HG03135 (cell line): ENCODE data around the gene NUB1.

ENCODE experiments used
- ATAC-seq: cut with Tn5 transposase; IDR thresholded peaks from one replicate; pipeline ENCODE4 v1.9.1; 2021; ENCODE audit warnings: mild to moderate bottlenecking, moderate library complexity; ENCODE audit not compliant: unreplicated experiment

The NUB1 gene

DNA sequence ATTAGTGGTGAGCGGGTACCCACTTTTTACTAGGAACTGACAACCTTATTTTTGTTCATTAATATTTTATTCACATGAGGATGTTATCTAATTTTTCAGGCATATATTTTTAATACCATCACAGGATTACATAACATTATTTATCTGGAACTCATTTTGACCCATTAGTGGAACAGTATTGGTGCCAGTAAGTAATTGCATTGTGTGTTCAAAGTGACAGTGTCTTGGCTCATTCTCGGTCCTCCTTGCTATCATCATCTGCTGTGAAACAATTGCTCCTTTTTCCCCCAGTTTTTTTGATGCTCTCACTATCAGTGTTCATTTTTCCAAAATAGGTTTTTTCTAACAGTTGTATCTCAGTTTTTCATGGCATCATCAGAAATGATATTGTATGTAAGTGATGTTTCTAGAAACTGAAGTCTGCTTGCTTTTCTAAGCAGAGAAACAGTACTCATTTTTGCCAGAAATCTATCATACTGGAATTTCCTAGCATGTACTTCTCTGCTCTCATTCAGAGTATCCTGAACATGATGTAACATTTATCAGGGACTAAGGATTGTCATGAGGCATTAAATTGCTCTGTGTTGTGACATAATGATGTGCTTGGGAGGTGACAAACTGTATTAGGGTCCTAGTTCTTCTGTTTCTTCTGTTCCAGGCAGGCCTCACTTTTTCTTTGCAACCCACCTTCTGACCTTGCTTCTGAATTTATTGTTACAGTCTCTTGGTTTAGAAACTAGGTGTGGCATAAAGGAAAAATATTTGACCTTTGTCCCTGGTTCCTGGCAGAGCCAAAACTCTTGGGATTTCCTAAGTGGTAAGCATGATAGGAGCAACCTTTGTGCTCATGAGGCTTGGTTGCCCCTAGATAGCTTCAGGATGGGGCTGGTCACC is 4.2 kb downstream of the NUB1 start:
- ATAC-seq = no peak

DNA sequence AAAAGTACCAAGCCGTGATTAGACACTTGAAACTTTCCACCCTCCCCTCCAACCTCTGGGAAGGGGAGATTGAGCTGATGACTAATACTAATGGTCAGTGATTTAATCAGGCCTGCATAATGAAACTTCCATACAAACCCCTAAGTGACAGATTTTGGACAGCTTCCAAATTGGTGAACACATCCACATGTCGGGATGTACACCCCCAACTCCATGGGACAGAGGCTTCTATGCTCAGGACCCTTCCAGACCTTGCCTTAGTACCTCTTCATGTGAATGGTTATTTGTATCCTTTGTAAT is 4.8 kb downstream of the NUB1 start:
- ATAC-seq = no peak

GRCh38 chr7:151347200-151347599 is 5.6 kb downstream of the NUB1 start:
- ATAC-seq = no peak

DNA sequence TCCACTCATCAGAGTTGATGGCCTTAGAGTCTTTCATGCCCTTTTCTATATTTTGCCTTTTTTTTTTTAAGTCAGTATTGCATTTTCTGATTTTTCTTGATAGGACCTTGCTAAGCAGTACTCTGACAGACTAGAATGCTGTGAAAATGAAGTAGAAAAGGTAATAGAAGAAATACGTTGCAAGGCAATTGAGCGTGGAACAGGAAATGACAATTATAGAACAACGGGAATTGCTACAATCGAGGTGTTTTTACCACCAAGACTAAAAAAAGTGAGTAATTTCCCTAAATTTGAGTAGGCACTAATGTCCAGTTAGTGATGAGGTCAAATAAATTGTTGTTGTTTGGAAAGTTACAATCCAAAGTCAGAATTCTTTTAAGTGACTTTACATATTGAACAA is 7.4 kb downstream of the NUB1 start:
- no peak for ATAC-seq

- peak; percentile 46 for ATAC-seq
Observed at GRCh38 chr7:151349507-151349853, 7.9 kb downstream of the NUB1 start.

GRCh38 chr7:151351027-151351426 is 9.4 kb downstream of the NUB1 start:
- no peak for ATAC-seq

GRCh38 chr7:151351967-151352366 is 10.4 kb downstream of the NUB1 start:
- ATAC-seq = peak; percentile 52

DNA sequence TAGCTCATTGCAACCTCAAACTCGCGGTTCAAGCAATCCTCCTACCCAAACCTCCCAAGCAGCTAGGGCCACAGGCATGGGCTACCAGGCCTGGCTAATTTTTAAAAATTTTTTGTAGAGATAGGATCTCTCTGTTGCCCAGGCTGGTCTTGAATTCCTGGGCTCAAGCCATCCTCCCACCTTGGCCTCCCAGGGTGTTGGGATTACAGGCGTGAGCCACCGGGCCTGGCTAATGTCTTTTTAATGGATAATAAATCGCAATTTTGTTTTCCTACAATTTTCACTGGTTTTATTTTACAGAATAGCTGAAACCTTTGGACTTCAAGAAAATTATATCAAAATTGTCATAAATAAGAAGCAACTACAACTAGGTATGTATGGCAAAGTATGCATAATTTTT is 10.9 kb downstream of the NUB1 start:
- ATAC-seq = peak; percentile 10

DNA sequence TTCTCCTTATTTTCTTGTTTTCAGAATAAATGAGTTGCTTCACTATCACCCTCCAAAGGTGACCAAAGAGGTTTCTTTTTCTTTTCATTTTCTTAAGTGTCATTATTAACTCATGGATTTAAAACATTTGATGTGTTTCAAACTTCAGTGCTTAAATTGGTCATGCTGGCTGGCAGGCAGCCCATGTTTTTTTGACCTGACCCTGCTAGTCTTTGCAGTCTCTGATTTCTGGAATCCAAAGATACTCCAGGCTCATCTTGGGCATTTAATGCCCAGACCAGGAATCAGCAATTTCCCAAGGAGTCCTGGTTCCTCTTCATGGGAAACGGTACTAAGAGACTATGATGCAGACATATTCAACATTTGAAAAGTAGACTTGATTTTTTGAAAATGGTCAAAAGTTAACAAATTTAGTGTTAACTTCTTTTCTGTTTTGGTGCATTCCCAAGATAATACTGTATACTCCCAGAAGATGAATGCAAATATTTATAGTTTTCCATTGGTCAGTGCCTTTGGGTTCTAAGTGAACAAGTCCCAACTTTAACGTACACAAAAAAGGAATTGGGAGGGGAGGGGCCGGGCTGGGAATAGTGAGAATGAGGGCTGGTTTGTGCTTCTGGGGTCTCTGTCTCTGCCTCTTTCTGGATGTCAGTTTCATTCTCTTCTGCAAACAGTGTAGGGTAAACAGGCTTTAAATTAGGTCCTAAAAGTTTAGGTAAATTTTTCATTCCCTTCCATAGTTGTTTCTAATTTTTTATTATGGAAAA is 19.8 kb downstream of the NUB1 start:
- ATAC-seq = no peak

- ATAC-seq = no peak
Observed at GRCh38 chr7:151363182-151363581, 21.6 kb downstream of the NUB1 start.

DNA sequence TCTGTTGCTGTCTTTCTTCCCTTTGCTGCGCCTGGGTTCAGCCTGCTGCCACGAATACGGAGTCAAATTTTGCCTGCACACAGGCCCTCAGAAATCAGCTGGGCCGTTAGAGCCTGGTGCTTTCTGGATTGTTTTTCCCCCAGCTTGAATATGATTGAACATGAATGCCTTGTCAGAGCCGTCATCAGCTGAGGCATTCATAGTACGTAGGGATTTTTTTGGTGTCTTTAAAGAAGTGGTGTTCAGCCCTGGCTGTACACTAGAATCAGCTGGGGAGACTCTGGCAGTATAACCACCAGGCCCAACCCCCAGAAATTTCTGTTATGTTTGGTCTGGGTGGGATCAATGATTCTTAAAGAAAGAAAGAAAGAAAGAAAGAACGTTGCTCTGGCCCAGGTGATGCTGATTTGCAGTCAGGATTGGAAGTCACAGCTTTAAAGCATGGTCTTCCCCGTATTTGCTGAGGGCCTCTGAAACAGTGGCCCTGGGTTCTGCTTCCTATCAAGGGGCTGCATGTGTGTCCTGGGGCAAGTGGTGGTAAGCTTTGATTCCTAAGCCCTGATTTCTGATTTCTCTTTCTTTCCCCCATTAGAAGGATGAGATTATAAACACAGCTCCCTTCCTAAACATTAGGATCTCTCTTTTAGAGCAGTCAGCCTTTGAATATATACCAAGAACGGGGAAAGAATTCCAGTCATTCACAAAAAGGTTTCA is 24.7 kb downstream of the NUB1 start:
- no peak for ATAC-seq

DNA sequence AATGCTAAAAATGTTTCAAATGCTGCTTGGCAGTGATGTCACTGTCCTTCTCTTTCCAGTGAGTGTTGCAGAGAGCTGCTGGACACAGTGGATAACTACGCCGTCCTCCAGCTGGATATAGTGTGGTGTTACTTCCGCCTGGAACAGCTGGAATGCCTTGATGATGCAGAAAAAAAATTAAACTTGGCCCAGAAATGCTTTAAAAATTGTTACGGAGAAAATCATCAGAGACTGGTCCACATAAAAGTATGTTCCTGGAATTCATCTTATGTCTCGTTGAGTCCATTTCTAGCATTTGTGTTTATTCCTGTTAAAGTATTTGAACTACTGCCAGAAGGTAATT is 25.2 kb downstream of the NUB1 start:
- ATAC-seq = no peak

DNA sequence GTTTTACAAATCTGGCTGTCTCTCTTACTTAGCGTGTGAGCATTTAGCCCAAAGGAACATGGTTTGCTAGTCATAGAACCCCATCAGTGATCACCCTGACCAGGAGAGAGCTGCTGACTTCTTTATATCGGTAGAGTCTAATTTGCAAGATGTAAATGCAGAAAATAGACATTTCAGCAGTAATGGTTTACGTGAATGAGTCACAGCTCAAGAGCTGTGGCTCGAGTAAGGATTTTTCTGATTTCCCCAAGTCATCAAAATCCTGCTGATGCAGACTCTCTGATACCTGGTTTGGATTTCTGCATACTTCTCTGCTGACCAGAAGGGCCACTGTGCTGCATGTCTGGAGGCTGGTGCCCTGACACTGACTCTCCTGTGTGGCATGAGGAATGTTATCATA is 25.7 kb downstream of the NUB1 start:
- ATAC-seq = no peak

- peak; percentile 98 for ATAC-seq
Observed at GRCh38 chr7:151368136-151368571, 26.5 kb downstream of the NUB1 start.

DNA sequence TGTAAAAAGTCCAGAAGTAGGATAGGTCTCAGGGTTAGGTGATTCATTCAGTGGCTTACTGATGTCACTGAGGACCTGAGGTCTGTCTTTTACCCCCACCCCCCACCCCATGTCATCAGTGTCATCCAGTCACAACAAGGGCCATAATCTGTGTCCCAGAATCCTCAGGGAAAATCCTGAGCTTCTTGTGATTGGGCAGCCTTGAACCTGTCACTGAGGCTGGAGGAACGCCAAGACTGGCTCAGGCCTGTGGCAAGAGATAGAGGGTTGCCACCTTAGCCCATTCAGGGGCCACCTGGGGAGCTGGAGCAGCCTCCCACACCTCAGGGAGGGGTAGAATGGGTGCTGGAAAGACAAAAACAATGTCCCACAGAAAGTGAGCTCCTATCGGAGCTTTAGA is 29.7 kb downstream of the NUB1 start:
- ATAC-seq = no peak

DNA sequence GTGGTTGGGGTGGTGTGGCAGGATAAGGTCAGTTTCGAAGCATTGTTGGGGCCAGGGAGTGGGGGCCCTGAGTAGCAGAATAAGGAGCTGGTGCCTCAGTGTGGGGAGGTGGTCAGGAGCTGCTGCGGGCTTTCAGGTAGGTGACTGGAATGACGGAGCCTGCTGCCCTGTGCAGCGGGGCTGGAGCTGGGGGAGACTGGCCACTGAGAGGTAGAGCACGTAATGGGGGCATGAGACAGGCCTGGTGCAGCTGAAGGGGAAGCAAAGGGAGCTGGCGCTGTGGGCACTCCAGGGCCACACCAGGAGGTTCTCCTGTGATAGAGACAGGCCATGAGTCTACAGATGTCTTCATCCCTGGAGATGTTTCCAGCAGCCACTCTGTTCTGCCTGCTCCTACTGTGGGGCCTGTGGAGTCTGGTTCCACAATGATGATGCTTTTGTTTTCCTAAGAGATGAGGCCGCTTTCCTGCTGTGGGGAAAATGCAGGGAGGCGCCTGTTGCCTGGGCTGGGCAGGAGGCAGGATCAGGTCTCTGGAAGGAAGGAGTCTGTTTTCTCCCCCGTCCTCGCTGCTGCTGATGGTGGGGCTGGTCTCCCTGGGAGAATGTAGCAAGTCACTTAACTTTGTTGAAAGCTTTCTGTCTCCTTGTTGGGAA is 31.1 kb downstream of the NUB1 start:
- no peak for ATAC-seq

- no peak for ATAC-seq
Observed at GRCh38 chr7:151373599-151373998, 32.0 kb downstream of the NUB1 start.

GRCh38 chr7:151374139-151374538 is 32.5 kb downstream of the NUB1 start:
- no peak for ATAC-seq

GRCh38 chr7:151374726-151375125 is 33.1 kb downstream of the NUB1 start:
- no peak for ATAC-seq

DNA sequence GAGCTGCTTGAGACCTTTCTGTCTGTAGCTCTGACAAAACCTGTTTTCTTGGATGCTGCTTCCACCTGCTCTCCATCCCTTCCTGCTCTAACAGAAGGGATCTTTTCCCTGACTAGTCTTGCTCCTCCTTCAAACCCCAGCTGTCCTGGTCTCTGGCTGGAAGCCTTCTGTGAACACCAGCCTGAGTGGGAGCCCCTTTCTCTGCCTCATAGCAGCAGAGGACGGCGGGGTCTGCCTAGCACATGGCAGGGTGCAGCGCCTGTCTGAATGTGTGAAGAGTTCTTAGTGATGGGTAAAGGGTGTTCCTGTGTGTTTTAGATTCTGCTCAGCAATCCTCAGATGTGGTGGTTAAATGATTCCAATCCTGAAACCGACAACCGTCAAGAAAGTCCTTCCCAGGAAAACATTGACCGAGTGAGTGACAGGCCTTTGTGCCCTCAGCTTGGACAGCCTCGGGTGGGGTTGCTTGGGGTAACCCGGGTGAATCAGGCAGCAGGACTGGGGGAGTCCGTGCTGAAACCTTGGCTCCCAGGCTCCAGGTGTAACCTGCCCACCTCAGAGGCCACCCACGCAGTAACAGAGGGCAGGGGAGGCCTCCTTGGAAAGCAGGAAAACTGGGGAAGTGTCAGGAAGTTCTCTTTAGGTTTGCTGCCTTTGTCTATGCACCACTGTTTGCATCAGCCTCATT is 34.1 kb downstream of the NUB1 start:
- ATAC-seq = no peak
